Hippocampal formation (tissue), 2 donors: ENCODE results near the gene RFX2.
A peak's percentile ranks its signal among the peaks of the same experiment; 100 is the strongest.
"Not testable (repeated sequence)": the region's sequence is repeated elsewhere in the genome, so short reads cannot be mapped to it uniquely, and the experiment has no call there.

Source experiments
- DNase-seq, 2 donors: peaks; one replicate each; lab custom pipeline; 2025; lab: John Stamatoyannopoulos, UW

RFX2 gene

GRCh38 chr19:5971714-5972354, 138.5 kb downstream of the RFX2 start:
- no peak for DNase-seq

- no peak for DNase-seq
These were observed 140.8 kb downstream of the RFX2 start for GRCh38 chr19:5969476-5969875.

GRCh38 chr19:5968431-5969373, 141.6 kb downstream of the RFX2 start:
- no peak for DNase-seq

GRCh38 chr19:5967994-5968430, 142.3 kb downstream of the RFX2 start:
- peak; percentile 57 to 60 for DNase-seq

- no peak for DNase-seq
These were observed 142.7 kb downstream of the RFX2 start for GRCh38 chr19:5967571-5967970.

- no peak for DNase-seq
These were observed 143.4 kb downstream of the RFX2 start for GRCh38 chr19:5966941-5967340.

- no peak for DNase-seq
These were observed 144.1 kb downstream of the RFX2 start for GRCh38 chr19:5966215-5966614.

GRCh38 chr19:5964816-5965565, 145.3 kb downstream of the RFX2 start:
- no peak for DNase-seq

GRCh38 chr19:5963855-5964254, 146.4 kb downstream of the RFX2 start:
- DNase-seq: no peak

GRCh38 chr19:5963259-5963658, 147.0 kb downstream of the RFX2 start:
- not testable (repeated sequence) for DNase-seq

- peak in 1 of 2 donors; percentile 41 for DNase-seq
These were observed 148.0 kb downstream of the RFX2 start for GRCh38 chr19:5961969-5962945.

- DNase-seq: not testable (repeated sequence)
These were observed 148.7 kb downstream of the RFX2 start for GRCh38 chr19:5961641-5961968.

- peak in 1 of 2 donors; percentile 33 for DNase-seq
These were observed 150.0 kb downstream of the RFX2 start for GRCh38 chr19:5960005-5961001.

- no peak for DNase-seq
These were observed 150.9 kb downstream of the RFX2 start for GRCh38 chr19:5959260-5960004.

GRCh38 chr19:5958851-5959122, 151.5 kb downstream of the RFX2 start:
- DNase-seq: no peak

GRCh38 chr19:5958074-5958850, 152.0 kb downstream of the RFX2 start:
- no peak for DNase-seq

- no peak for DNase-seq
These were observed 153.1 kb downstream of the RFX2 start for GRCh38 chr19:5957170-5957569.

GRCh38 chr19:5956728-5957127, 153.6 kb downstream of the RFX2 start:
- no peak for DNase-seq

GRCh38 chr19:5956323-5956722, 154.0 kb downstream of the RFX2 start:
- DNase-seq: no peak
